GM19035 (cell line): ENCODE results near the gene CCDC167.

Experiments
- ATAC-seq: cut with Tn5 transposase; IDR thresholded peaks from one replicate; pipeline ENCODE4 v1.9.1; 2021; ENCODE audit not compliant: unreplicated experiment

Gene CCDC167

DNA sequence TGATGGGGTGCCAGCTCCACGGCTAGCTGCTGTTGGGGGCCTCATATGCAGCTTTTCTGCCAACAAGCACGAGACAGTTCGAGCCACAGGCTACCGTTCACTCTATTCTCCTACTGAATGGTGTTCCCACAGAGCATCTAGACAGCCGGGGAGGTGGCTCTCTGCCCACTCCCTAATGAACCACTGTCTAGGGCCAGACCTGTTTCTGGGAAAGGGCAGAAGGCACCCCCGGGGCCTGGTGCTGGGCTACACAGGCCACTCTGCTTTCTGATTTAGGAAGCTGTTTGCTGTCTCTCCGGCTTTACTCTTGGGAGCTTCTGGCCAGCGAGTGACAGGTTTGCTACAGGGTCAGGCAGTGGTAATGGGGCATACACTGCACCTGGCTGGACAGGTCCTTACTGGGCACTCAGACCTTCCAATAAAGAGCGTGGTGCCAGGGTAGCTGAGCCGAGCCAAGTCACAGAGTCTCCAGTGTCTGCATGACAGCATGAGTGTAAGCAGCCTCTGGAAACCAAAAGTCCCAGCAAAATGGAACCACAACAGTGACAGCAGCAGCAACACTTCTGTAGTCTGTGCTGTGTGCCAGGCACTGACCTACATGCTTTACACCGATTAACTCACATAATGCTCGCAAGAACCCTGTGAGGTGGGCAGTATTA, 8.4 kb downstream of the CCDC167 start:
- ATAC-seq: no peak

DNA sequence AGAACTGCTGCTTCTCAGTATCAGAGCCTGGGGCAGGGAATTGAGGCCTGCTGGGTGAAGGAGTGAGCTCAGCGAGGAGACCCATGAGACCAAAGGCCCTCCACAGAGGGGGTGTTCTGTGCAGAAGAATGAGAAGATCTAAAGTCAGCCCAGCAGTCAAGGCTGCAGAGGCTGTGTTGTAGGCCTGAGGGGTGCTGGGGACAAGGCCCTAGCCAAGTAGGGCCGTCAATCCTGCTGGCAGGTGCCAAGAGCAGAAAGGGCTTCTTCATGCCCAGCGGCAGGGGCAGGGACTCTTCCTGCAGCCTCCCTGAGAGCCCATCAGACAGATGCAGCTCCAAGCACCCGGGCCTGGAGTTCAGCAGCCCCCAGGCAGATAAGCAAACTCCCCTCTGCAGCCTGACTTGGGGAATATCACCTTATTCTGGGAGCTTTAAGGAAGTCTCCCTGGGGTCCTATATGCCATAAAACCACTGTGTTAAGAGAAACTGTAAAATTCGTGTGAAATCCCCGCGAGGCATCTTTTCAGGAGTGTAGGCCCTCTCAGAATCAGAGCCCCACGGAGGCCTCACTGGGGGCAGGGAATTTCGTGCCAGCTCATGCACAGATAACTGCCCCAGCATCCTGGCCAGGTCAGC, 9.0 kb downstream of the CCDC167 start:
- no peak for ATAC-seq

DNA sequence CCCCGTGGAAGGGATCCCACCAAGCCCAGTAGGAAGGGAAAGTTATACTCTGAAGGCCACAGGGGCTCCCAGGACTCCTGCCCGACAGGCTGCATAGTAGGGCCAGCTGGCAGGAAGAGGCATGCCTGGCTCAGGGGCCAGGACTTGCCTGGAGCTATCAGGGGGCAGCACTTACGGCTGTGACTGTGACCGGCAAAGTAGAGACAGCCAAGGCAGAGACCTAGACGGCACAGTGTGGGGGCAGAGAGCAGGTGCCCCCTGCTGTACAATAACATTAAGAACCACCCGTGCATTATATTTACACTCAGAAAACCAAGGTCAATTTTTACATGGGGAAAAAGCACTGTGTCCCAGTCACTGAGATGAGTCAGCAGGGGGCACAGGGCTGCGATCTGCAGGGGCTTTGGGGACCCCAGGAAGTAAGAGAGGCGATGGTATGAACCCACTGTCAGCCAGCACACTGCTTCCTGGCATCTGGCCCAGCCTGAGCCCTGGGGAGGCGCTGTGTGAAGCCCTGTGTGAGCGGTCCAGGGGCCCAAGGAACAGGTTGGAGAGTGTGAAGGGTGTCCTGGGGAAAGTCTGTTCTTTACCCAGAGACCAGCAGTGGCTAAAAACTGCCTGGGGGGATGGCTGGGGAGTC, 9.9 kb downstream of the CCDC167 start:
- no peak for ATAC-seq

DNA sequence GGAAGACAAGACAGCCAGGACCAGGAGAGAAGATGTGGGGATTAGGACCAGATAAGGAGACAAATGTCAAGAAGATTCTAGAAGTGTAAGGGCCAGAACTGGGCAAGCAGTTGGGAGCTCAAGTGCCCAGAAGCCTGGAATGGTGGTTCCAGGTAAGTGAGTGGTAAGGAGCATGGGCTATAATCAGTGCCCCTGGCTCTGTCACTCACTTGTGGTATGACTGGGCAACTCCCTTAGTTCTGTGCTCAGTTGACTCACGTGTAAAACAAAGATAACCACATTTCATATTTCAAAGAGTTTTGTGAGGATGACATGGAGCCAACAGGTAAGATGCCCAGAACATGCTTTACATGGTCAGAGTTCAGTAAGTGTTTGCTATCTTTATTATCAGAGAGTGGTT, 11.2 kb downstream of the CCDC167 start:
- no peak for ATAC-seq

DNA sequence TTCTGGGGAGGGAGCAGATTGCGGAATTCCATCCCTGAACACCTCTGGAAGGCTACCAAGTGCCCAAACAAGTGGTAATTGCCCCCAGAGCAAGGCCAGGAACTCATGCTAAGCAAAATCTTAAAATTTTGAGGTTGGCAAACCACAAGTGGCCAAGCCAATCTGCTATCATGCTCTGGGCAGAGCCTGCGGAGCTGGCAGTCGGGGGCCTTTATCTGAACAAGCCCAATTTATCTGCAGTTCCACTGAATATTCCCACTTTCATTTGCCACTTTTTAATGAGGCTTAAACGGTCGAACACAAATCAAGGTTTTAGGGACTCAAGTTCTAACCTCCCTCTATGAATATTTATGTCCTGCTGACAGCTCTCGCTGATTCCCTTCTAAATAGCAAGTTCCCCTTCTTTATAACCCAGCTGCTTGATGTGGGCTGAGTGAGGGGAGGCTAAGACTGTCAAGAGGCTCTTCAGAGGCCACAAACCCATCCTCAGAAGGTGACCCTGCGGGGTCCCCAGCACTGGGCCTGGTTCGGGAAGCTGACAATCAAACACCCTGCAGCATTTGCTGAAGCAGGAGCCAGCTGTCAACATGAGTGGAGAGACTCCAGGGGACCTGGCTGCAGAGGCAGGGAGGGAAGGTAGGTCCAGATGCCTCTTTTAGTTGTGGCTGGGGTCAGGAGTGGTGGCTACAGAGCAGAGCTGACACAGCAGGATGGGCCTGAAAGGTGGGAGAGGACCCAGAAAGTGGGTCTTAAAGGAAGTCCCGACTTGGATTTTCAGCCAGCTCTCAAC, 11.9 kb downstream of the CCDC167 start:
- no peak for ATAC-seq

DNA sequence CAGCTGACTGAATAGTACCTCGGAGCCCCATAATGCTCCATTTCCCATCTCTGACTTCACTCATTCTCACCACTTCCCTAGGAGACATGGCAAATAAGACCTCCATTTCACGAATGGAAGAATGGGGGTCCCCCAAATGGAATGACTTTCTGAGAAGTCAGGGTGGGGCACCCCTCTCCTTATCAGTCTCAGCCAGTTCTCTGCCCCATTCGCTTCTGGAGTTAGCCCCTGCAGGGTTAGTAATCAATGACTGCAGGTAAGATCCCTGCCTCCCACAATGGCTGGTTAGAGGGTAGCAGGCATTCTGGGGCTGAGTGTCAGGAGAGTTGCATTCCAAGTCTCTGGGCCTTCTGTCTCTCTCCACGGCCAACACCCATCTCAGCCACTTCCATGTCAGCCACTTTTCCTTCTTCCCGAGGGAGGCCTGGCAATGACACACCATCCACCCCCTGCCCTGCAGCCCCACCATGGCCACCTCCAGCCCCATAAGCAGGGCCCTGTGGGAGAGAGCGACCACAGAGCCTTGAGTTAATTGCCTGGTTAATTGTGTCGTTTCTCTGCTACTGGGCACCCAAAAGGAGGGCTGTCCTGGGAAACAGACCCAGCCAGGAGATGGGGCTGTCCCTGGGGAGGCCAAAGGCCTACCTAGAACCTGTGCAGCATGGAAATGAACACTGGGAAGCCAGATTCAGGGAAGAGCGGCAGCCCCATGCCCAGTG, 13.4 kb downstream of the CCDC167 start:
- no peak for ATAC-seq

DNA sequence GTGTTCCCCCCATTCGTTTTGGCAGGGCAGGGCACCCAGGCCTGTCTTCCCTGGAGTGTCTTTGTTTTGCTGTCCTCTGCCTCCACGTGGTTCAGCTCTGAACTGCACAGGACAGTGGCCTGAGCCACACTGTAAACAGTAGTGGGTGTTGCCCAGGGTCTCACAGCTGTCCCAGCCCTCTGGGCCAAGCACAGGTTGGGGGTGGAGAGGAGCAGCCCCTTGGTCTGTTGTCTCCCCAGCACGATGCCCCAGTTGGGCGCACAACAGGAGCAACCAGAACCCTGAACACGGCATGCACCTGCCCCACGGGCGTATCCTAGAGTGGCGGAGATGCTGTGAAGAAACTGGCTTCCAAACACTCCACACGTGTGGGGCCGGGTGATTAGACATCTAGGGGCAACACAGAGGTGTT, 14.4 kb downstream of the CCDC167 start:
- ATAC-seq: no peak

DNA sequence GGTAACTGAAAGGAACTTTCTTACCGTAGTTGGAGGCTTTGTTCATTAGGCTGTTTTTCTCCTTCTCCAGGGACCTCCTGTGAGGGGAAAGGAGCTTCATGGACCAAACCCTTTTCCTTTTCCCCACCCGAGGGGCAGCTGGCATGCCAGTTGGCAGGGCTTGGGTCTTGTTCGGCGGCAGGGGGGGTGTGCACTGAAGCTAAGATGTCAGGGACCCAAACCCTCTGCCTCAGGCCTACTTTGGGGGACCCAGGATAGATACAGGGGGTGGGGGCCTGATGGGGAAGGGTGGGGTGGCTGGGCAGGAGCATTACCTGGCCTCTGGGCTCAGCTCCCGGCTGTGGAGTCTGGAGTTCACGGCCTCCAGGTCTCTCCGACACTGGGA, 14.9 kb downstream of the CCDC167 start:
- no peak for ATAC-seq

DNA sequence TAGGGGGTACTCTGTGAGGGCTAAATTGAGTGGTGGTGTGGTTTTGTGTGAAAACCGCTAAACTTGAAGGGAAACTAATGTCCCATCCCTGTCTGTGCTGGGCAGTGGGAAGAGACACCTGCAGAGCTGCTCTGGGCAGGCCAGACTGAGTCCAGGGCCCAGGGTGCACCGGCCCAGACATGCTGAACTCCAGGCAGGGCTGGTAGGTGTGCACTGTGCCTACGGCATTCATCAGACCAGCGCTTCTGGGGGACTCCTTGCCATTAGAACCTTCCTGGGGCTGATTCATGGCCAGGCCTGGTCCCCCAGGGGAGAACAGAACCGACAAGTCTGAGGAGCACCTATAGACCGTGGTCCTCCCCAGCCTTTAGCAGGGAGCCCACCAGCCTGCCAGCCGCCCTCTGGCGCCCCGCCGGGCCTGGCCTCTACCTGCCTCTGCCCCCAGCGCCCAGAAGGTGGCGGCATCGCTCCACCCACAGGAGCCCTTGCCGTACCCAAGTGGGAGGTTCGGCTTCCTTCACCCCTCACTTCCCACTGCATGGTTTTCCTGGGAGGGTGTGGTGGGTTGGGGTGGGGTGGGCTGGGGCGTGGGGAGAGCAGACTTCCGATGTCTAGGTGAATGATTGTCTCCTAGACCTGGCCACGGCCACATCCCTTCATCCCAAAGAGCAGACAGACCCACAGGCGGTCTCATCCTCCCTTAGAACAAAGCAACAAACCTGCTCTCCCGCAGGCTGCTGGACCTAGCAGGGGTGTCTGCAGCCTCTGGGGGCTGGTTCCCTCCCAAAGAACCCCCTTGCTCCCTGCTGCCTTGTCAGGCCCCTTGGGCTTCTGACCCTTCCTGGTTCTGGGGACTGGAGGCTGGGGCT, 15.5 kb downstream of the CCDC167 start:
- ATAC-seq: no peak

DNA sequence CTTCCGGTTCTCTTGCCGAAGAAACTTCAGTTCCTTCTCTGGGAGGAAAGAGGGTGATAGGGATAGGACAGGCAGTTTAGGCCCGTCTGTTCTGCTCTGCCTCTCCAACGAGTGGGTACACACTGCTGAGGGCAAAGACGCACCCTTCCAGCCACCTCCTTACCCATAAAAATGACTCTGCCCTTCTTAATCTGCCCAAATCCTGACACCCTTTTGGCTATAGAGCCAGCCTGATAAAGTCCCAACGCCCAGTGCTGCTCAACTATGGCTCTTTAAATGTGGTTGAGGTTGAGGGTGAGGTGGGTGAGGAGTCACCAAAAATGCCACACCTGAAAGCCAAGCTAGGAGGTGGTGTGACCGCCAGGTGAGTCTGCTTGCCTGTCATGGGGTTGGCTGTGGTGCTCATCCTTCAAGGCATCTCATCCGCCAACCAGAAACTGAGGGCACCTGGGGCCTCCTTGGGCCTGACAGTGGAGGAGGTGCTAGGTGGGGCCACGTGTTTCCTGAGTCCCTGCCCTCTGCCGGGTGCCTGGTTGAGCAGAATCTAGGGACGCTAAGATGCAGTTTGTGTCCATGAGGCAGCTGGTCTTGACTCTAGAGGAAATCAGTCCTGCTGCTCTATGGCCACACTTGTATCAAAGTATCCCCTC, 16.3 kb downstream of the CCDC167 start:
- ATAC-seq: no peak

DNA sequence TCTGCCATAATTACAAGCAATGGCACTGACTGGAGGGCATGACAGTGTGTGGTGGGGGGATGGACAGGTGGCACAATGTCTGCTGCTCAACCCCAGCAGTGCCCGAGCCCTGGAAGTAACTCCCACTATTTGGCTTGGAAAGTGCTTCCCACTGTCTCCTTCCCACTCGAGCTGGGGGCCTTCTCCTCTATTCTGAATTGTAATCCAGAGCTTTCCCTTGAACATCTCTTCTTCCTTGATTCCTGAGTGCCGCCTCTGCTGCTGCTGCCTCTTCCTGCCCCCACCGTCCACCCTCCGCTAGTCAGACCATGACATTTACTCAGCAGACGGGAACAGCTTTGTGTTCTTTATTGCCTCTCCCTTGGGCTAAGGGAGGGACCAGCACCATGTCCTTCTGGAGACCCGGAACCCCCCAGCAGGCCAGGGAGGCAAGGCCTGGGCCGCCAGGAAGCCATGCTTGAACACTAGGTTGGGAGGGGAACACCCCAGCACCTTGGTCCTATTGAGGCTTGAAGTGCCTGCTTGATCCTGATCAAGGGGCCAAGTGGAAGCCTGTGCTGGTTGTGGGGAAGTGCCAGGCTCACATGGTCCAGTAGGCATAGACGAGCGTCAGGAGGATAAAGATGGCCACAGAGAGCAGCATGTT, 17.0 kb downstream of the CCDC167 start:
- no peak for ATAC-seq

DNA sequence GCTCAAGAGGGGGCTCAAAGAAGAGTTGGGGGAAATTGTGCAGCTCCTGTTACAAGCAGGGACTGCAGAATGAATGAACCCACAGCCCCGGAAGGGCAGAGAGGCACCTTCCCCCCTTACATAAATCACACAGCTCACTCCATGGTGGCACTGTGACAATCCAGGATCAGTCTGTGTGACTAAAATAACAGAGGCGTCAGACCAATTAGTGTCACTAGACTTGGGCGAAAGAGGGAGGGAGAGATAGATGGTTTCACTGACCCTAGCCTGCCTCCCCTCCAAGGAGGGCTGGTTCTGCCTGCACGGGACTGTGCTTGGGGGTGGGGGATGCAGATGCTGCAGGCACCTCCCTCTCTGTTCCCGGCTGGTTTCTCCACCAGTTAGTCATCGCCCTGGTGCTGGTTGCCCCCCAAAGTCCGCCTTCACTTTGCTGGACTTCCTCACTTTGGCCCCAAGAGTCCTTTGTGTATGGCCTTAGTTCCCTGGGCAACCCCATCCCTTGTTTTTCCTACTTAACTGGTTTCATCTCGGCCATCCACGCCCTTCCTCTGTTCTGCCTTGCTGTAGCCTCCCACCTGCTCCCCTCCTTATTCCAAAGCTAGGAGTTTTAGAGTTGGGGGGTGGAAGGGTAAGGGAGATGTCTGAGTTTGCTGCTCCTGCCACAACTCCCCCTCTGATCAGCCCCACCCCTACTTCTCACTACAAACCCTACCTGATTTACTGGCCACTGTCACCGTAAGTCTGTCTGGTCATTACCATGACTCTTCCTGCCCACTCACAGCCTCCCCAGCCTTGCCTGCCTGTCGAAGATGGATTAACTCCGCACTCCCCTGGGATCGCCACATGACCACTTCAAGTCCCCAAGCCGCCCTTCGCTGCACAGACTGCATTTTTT, 17.7 kb downstream of the CCDC167 start:
- ATAC-seq: no peak

DNA sequence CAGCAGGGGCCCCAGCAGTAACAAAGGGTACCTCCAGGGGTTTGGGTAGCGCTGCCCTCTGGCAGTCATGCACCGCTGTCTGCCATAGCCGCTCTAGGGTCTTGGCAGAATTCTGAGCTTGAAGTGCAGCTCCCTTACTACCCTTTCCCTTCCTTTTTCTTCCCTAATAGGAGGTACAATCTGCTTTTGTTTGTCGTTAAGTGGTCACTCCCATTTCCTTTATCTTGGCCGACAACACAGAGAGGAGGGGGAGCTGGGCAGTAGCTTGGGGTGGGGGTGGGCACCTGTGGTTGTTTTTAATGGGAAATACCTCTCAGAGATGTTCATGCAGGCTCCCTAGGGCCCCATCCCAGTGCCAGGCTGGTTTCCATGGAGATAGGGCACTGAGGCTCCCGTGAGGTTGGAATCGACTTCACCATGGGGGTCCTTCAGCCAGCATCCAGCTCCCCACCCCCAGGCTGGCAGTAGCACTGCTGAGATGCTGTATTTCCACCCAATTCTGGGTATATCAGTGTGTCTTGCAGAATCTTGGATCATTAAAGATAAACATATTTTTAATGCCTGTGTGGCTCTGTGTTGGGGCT, 18.6 kb downstream of the CCDC167 start:
- no peak for ATAC-seq

DNA sequence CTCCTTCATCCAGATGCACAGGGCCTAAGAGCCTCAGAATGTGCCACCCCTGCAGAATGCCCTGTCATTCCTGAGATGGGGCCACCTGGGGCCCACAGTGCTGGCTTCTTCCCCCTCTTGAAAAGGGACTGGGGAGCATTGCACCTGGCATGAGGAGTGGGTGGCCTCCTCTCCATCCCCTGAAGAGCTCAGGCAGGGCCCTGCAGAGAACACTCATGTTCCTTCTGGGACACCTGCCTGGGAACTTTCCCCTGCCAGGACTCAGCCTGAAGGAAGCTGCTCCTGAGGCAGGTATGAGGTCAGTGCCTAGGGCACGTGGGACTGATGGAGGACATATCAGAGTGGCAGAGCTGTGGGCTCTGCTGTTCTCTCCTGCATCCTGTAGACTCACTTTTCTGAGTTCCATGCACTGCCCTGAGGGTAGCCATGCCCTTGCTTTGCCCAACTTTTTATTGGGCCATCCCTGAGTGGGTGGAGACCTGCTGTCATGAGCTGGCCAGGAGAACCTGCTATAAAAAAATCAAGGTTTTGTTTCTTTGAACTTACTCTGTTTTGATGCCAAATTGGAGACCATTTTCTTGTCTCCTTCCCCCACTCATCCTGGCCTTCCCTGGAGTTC, 19.5 kb downstream of the CCDC167 start:
- ATAC-seq: no peak

DNA sequence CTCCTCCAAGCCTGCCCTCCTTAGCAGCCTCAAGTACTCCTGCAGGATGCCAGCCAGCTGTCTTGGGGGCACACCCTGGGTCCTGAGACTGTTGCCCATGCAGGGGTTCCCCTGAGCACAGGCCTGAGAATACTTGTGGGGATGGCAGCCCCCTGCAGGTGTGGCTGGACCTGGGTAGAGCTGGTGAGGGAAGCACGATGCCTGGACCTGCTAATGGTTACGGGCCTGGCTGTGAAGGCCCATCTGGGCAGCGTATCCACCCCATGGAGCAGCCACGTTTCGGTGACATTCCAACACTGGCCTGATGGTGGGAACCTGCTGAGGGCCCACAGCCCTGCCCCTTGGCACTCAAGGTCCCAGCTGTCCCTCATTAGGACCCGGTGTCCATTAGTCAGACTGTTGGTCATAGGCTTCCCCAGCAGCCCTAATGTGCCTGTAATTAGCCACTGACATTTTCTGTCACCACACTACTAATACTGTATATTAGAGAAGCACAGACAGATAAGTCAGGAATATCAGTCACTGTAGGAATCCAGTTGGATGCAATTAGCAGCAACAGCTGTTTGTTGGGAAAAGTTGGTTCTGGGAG, 20.3 kb downstream of the CCDC167 start:
- no peak for ATAC-seq

DNA sequence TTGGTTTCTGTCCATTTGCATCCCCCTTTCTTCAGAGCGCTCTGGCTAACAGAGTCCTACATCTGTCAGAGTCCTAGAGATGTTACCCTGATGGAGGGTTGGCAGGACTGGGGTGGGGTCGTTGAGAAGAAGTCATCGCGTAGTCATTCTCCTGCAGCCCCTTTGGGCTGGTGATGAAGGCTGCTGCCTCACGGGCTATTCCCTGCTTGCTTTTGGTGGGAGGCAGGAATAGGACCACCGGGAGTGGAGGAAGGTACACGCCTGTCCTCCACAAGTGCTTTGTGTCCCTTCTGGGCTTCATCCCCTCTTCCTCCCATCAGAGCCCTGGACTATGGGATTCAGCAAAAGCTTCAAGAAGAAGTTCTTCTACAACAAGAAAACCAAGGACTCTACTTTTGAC, 20.9 kb downstream of the CCDC167 start:
- ATAC-seq: no peak
